ENCODE data around the gene LTBP4. TPM values are rescaled to one million over a fixed set of nuclear protein-coding genes. Genes with fewer than 3 reads are reported as not detected.

LTBP4 gene
- total RNA-seq (6.0 TPM), polyA plus RNA-seq (35.6 TPM)
- long read RNA-seq, donor 1 = 0 reads
- long read RNA-seq, donor 2, full-length matches to known transcripts = 3 of 3 reads
- long read RNA-seq, donor 2, partial matches to known transcripts = 0 of 3 reads
- long read RNA-seq, donor 2, other reads (novel, unspliced or antisense) = 0 of 3 reads
- long read RNA-seq, donor 3, partial matches to known transcripts = 0 of 2 reads
- long read RNA-seq, donor 3, other reads (novel, unspliced or antisense) = 0 of 2 reads
- long read RNA-seq, donor 4 = 0 reads
- long read RNA-seq, donor 5, full-length matches to known transcripts = 4 of 4 reads
- long read RNA-seq, donor 5, partial matches to known transcripts = 0 of 4 reads
- long read RNA-seq, donor 5, other reads (novel, unspliced or antisense) = 0 of 4 reads
- long read RNA-seq, donor 6, full-length matches to known transcripts = 4 of 4 reads
- long read RNA-seq, donor 6, partial matches to known transcripts = 0 of 4 reads
- long read RNA-seq, donor 6, other reads (novel, unspliced or antisense) = 0 of 4 reads
- long read RNA-seq, donor 7, partial matches to known transcripts = 0 of 1 reads
- long read RNA-seq, donor 7, other reads (novel, unspliced or antisense) = 0 of 1 reads
- long read RNA-seq, donor 8 = 0 reads
- long read RNA-seq, donor 9 = 0 reads
- long read RNA-seq, donor 10, partial matches to known transcripts = 0 of 1 reads
- long read RNA-seq, donor 10, other reads (novel, unspliced or antisense) = 0 of 1 reads

DNA sequence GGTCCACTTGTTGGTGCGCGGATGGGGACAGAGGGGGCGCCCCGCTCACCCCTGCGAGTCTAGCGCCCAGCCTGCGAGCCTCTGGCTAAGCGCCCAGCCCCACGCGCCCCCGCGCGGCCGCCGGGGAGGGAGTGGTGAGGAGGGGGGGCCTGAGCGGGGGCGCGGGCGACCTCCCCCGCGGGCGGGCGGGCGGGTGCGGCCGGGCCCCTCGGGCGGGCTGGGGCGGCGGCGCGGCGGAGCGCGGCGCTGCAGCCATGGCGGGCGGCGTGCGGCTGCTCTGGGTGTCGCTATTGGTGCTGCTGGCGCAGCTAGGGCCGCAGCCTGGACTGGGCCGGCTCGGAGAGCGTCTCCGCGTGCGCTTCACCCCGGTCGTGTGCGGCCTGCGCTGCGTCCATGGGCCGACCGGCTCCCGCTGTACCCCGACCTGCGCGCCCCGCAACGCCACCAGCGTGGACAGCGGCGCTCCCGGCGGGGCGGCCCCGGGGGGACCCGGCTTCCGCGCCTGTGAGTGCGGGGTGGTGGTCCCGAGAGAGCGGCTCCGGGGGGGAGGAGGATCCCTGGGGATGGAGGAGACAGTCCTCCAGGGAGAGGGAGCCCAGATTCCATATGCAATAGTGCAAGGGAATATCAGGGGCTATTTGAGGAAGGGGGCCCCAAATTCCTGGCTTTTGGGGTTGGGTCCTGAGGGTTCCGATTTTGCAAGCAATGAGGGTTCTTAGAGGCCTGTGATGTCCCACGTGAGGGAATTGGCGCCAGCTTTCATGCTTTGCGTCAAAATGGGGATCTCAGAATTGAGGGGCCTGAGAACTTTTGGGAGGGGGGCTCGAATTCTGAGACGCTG is at the start of gene LTBP4:
Gene LTBP4 (plus strand): TSS at position 236 of the 841 bp plus-strand sequence. CDS start 19 bp downstream, at position 255.
- peaks cover 18 to 77% of the 10 kb centered on the region in 2 donors for H3K4me1 ChIP-seq (ENCODE audit: control insufficient read depth in 2 of 2, insufficient read depth in 2 of 2, low read length in 2 of 2)
- H3K9me3 ChIP-seq (ENCODE audit: control insufficient read depth in 2 of 2, insufficient read depth in 1 of 2, low read length in 1 of 2) = peaks cover 0 to 33% of the 10 kb centered on the region in 2 donors
- peaks cover 70 to 99% of the 10 kb centered on the region in 2 donors for H3K27me3 ChIP-seq (ENCODE audit: control insufficient read depth in 2 of 2, insufficient read depth in 1 of 2, low read length in 1 of 2)
- no peaks in the 10 kb centered on the region for H3K36me3 ChIP-seq (ENCODE audit: control insufficient read depth in 2 of 2, insufficient read depth in 2 of 2, low read length in 1 of 2)
- H3K4me3 ChIP-seq (ENCODE audit: low read length in 2 of 2) = peak within 1 kb of the TSS in 1 of 2 donors; percentile 34
- 1% methylated on average over 82 of the region's 82 CpGs for WGBS
- DNase-seq (ENCODE audit: low read depth in 6 of 9, low spot score in 9 of 9) = no peak
- H3K27ac ChIP-seq (ENCODE audit: low read depth in 1 of 2, low read length in 1 of 2) = no peak within 1 kb of the TSS

GRCh38 chr19:40552848-40553247 is 48.3 kb upstream of the LTBP4 start:
- no peak for DNase-seq (ENCODE audit: low read depth in 6 of 9, low spot score in 9 of 9)
- Histone ChIP-seq H3K4me1 (ENCODE audit: control insufficient read depth in 2 of 2, insufficient read depth in 2 of 2, low read length in 2 of 2) (peaks cover 0 to 4% of the 10 kb centered on the region in 2 donors), H3K4me3 (ENCODE audit: low read length in 2 of 2) (no peak overlapping the region), H3K27ac (ENCODE audit: low read depth in 1 of 2, low read length in 1 of 2) (no peak overlapping the region), H3K9me3 (ENCODE audit: control insufficient read depth in 2 of 2, insufficient read depth in 1 of 2, low read length in 1 of 2) (peaks cover 0 to 4% of the 10 kb centered on the region in 2 donors), H3K27me3 (ENCODE audit: control insufficient read depth in 2 of 2, insufficient read depth in 1 of 2, low read length in 1 of 2) (peaks cover 23 to 73% of the 10 kb centered on the region in 2 donors), H3K36me3 (ENCODE audit: control insufficient read depth in 2 of 2, insufficient read depth in 2 of 2, low read length in 1 of 2) (no peaks in the 10 kb centered on the region)
- WGBS = 95% methylated on average over 3 of the region's 3 CpGs

DNA sequence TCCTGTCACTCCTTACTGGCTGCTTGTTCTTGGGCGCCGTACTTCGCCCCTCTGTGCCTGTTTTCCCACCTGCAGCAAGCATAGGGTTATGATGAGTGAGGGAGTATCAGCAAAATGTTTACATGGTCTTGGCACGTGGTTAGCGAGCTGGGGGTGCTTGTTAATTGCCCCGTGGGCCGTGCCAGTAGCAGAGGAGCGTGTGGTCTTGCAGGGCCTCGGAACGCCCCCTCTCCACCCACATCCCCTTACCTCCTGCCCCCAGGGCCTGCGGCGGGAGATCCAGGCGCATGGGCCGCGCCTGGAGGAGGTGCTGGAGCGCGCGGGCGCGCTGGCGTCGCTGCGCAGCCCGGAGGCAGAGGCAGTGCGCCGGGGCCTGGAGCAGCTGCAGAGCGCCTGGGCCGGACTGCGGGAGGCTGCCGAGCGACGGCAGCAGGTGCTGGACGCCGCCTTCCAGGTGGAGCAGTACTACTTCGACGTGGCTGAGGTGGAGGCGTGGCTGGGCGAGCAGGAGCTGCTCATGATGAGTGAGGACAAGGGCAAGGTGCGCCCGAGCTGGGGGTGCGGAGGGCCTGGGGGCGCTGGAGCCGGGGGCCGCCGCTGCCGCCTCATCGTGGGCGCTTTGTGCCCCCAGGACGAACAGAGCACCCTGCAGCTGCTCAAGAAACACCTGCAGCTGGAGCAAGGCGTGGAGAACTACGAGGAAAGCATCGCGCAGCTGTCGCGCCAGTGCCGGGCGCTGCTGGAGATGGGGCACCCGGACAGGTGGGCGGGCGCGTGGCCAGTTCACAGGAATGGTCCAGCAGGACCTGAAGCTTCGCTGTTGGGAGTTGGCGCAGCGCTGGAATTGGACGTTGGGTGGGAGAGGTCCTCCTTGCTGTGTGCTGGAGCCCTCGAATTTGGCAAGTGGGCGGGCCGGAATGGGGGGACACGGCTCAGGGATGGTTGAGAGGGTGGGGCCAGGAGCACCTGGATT is 47.0 kb upstream of the LTBP4 start:
- Histone ChIP-seq H3K27me3 (ENCODE audit: control insufficient read depth in 2 of 2, insufficient read depth in 1 of 2, low read length in 1 of 2) (peaks cover 20 to 65% of the 10 kb centered on the region in 2 donors), H3K4me3 (ENCODE audit: low read length in 2 of 2) (no peak overlapping the region), H3K9me3 (ENCODE audit: control insufficient read depth in 2 of 2, insufficient read depth in 1 of 2, low read length in 1 of 2) (peaks cover 0 to 4% of the 10 kb centered on the region in 2 donors), H3K27ac (ENCODE audit: low read depth in 1 of 2, low read length in 1 of 2) (no peak overlapping the region), H3K4me1 (ENCODE audit: control insufficient read depth in 2 of 2, insufficient read depth in 2 of 2, low read length in 2 of 2) (no peaks in the 10 kb centered on the region), H3K36me3 (ENCODE audit: control insufficient read depth in 2 of 2, insufficient read depth in 2 of 2, low read length in 1 of 2) (no peaks in the 10 kb centered on the region)
- no peak for DNase-seq (ENCODE audit: low read depth in 6 of 9, low spot score in 9 of 9)
- WGBS = 16% methylated on average over 69 of the region's 69 CpGs

- Histone ChIP-seq H3K27ac (ENCODE audit: low read depth in 1 of 2, low read length in 1 of 2) (no peak overlapping the region), H3K4me3 (ENCODE audit: low read length in 2 of 2) (no peak overlapping the region), H3K36me3 (ENCODE audit: control insufficient read depth in 2 of 2, insufficient read depth in 2 of 2, low read length in 1 of 2) (no peaks in the 10 kb centered on the region), H3K9me3 (ENCODE audit: control insufficient read depth in 2 of 2, insufficient read depth in 1 of 2, low read length in 1 of 2) (peaks cover 0 to 4% of the 10 kb centered on the region in 2 donors), H3K27me3 (ENCODE audit: control insufficient read depth in 2 of 2, insufficient read depth in 1 of 2, low read length in 1 of 2) (peaks cover 20 to 62% of the 10 kb centered on the region in 2 donors), H3K4me1 (ENCODE audit: control insufficient read depth in 2 of 2, insufficient read depth in 2 of 2, low read length in 2 of 2) (peaks cover 0 to 5% of the 10 kb centered on the region in 2 donors)
- no peak for DNase-seq (ENCODE audit: low read depth in 6 of 9, low spot score in 9 of 9)
- WGBS = 89% methylated on average over 17 of the region's 17 CpGs
Measured at GRCh38 chr19:40555978-40556689, 45.0 kb upstream of the LTBP4 start.

- H3K4me3 ChIP-seq (ENCODE audit: low read length in 2 of 2) = no peak overlapping the region
- H3K27me3 ChIP-seq (ENCODE audit: control insufficient read depth in 2 of 2, insufficient read depth in 1 of 2, low read length in 1 of 2) = peaks cover 20 to 60% of the 10 kb centered on the region in 2 donors
- peaks cover 0 to 8% of the 10 kb centered on the region in 2 donors for H3K4me1 ChIP-seq (ENCODE audit: control insufficient read depth in 2 of 2, insufficient read depth in 2 of 2, low read length in 2 of 2)
- peaks cover 0 to 4% of the 10 kb centered on the region in 2 donors for H3K9me3 ChIP-seq (ENCODE audit: control insufficient read depth in 2 of 2, insufficient read depth in 1 of 2, low read length in 1 of 2)
- no peak overlapping the region for H3K27ac ChIP-seq (ENCODE audit: low read depth in 1 of 2, low read length in 1 of 2)
- 94% methylated on average over 24 of the region's 24 CpGs for WGBS
- DNase-seq (ENCODE audit: low read depth in 6 of 9, low spot score in 9 of 9) = no peak
- no peaks in the 10 kb centered on the region for H3K36me3 ChIP-seq (ENCODE audit: control insufficient read depth in 2 of 2, insufficient read depth in 2 of 2, low read length in 1 of 2)
Measured at GRCh38 chr19:40556953-40557530, 44.1 kb upstream of the LTBP4 start.

- no peak overlapping the region for H3K27ac ChIP-seq (ENCODE audit: low read depth in 1 of 2, low read length in 1 of 2)
- peaks cover 0 to 9% of the 10 kb centered on the region in 2 donors for H3K4me1 ChIP-seq (ENCODE audit: control insufficient read depth in 2 of 2, insufficient read depth in 2 of 2, low read length in 2 of 2)
- no peak overlapping the region for H3K4me3 ChIP-seq (ENCODE audit: low read length in 2 of 2)
- no peaks in the 10 kb centered on the region for H3K36me3 ChIP-seq (ENCODE audit: control insufficient read depth in 2 of 2, insufficient read depth in 2 of 2, low read length in 1 of 2)
- 55% methylated on average over 3 of the region's 3 CpGs for WGBS
- no peak for DNase-seq (ENCODE audit: low read depth in 6 of 9, low spot score in 9 of 9)
- H3K27me3 ChIP-seq (ENCODE audit: control insufficient read depth in 2 of 2, insufficient read depth in 1 of 2, low read length in 1 of 2) = peaks cover 6 to 50% of the 10 kb centered on the region in 2 donors
- peaks cover 0 to 1% of the 10 kb centered on the region in 2 donors for H3K9me3 ChIP-seq (ENCODE audit: control insufficient read depth in 2 of 2, insufficient read depth in 1 of 2, low read length in 1 of 2)
Measured at GRCh38 chr19:40559394-40559793, 41.8 kb upstream of the LTBP4 start.

DNA sequence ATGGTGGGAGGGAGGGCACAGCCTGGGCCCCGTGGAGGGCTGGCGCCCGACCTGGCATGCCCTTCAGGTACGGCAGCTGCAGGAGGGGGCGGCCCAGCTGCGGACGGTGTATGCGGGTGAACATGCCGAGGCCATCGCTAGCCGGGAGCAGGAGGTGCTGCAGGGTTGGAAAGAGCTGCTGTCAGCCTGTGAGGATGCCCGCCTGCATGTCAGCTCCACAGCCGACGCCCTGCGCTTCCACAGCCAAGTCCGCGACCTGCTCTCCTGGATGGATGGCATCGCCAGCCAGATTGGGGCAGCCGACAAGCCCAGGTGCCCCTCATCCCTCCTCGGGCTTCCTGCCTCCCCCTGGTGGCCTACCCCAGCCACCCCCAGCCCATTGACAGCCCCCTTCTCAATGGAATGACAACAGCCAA is 41.1 kb upstream of the LTBP4 start:
- Histone ChIP-seq H3K4me1 (ENCODE audit: control insufficient read depth in 2 of 2, insufficient read depth in 2 of 2, low read length in 2 of 2) (peaks cover 0 to 9% of the 10 kb centered on the region in 2 donors), H3K9me3 (ENCODE audit: control insufficient read depth in 2 of 2, insufficient read depth in 1 of 2, low read length in 1 of 2) (no peaks in the 10 kb centered on the region), H3K27me3 (ENCODE audit: control insufficient read depth in 2 of 2, insufficient read depth in 1 of 2, low read length in 1 of 2) (peaks cover 2 to 50% of the 10 kb centered on the region in 2 donors), H3K36me3 (ENCODE audit: control insufficient read depth in 2 of 2, insufficient read depth in 2 of 2, low read length in 1 of 2) (no peaks in the 10 kb centered on the region), H3K27ac (ENCODE audit: low read depth in 1 of 2, low read length in 1 of 2) (no peak overlapping the region), H3K4me3 (ENCODE audit: low read length in 2 of 2) (no peak overlapping the region)
- no peak for DNase-seq (ENCODE audit: low read depth in 6 of 9, low spot score in 9 of 9)
- WGBS = 87% methylated on average over 20 of the region's 20 CpGs

All from thymus (tissue), 14 donors.